ENCODE data around the gene TUBGCP3.

GRCh38 chr13:112452380-112453206 is 135.4 kb downstream of the TUBGCP3 start:
- TF ChIP-seq CTCF (IDR thresholded peaks at IDR 0.05), result no peak
- TF ChIP-seq EP300 (IDR thresholded peaks at IDR 0.05; ENCODE audit: low read depth), result no peak
